Measurements from ENCODE around the gene RGR. TPM values are rescaled to one million over a fixed set of nuclear protein-coding genes. Genes with fewer than 3 reads are reported as not detected.

Gene RGR
- polyA plus RNA-seq, 2 of the 4 experiments (the other 2 are of a cell fraction) = not detected

GRCh38 chr10:84197643-84198042, 47.2 kb upstream of the RGR start:
- ChIA-PET POLR2A (no interaction called here), CTCF (interaction anchor here (0.8 kb wide), 1 partner anchor 18 kb away, joined by 3 read pairs; no protein-coding TSS in a partner anchor)
- 7% methylated on average over 2 of the region's 5 CpGs for WGBS (ENCODE audit: missing lambda C conversion rate)
- Histone ChIP-seq H3K4me3 (no peak overlapping the region), H3K4me2 (no peak overlapping the region), H3K9me3 (no peaks in the 10 kb centered on the region), H3K27ac (no peak overlapping the region), H3K4me1 (peaks cover 4% of the 10 kb centered on the region; the same call in 1 of the 3 replicates)
- FAIRE-seq = no peak
- DNase-seq (ENCODE audit: low read depth in 1 of 2, low spot score in 1 of 2) = no peak
- no peak for ATAC-seq
- no peak for TF ChIP-seq MAZ (IDR thresholded peaks at IDR 0.05; ENCODE audit: borderline replicate concordance, low read depth, low read length)
- TF ChIP-seq SMC3 (IDR thresholded peaks at IDR 0.05) = no peak

GRCh38 chr10:84198206-84198915, 46.5 kb upstream of the RGR start:
- TF ChIP-seq RARB (CRISPR knock-in tag; IDR thresholded peaks at IDR 0.05) = no peak
- no peak for TF ChIP-seq JUN (IDR thresholded peaks at IDR 0.05)
- TF ChIP-seq USF2 (IDR thresholded peaks at IDR 0.05) = no peak
- TF ChIP-seq PBX3 (IDR thresholded peaks at IDR 0.05) = no peak
- no peak for TF ChIP-seq RCOR1 (IDR thresholded peaks at IDR 0.05; ENCODE audit: low read depth, low read length)
- TF ChIP-seq ZFP36 (IDR thresholded peaks at IDR 0.05; ENCODE audit: borderline replicate concordance, partially characterized antibody) = no peak
- TF ChIP-seq POLR2A (IDR thresholded peaks at IDR 0.05; ENCODE audit: low read length) = no peak
- no peak for TF ChIP-seq TP53 (CRISPR knock-in tag; IDR thresholded peaks at IDR 0.05)
- no peak for TF ChIP-seq KDM5A (IDR thresholded peaks at IDR 0.05)
- TF ChIP-seq FOXS1 (CRISPR knock-in tag; IDR thresholded peaks at IDR 0.05) = no peak
- no peak for TF ChIP-seq CHD4 (IDR thresholded peaks at IDR 0.05; ENCODE audit: borderline replicate concordance)
- no peak for TF ChIP-seq EHMT2 (IDR thresholded peaks at IDR 0.05; ENCODE audit: low read depth)
- TF ChIP-seq E2F6 (IDR thresholded peaks at IDR 0.05; ENCODE audit: borderline replicate concordance, low read depth) = no peak
- TF ChIP-seq ATOH8 (CRISPR knock-in tag; IDR thresholded peaks at IDR 0.05; ENCODE audit: low read depth) = no peak
- no peak for TF ChIP-seq CEBPB (IDR thresholded peaks at IDR 0.05)
- Histone ChIP-seq H3K9me3 (no peaks in the 10 kb centered on the region), H3K4me1 (peaks cover 4% of the 10 kb centered on the region; the same call in 1 of the 3 replicates), H3K4me2 (no peak overlapping the region), H3K4me3 (no peak overlapping the region), H3K27ac (no peak overlapping the region)
- FAIRE-seq (no peak), DNase-seq (ENCODE audit: low read depth in 1 of 2, low spot score in 1 of 2) (no peak), ATAC-seq (no peak)
- ChIA-PET POLR2A (no interaction called here), CTCF (interaction anchor here (0.8 kb wide), 1 partner anchor 17 kb away, joined by 3 read pairs; no protein-coding TSS in a partner anchor)
- 51% methylated on average over 7 of the region's 7 CpGs for WGBS (ENCODE audit: missing lambda C conversion rate)

- FAIRE-seq (no peak), DNase-seq (ENCODE audit: low read depth in 1 of 2, low spot score in 1 of 2) (no peak), ATAC-seq (no peak)
- Histone ChIP-seq H3K27ac (no peak overlapping the region), H3K4me2 (no peak overlapping the region), H3K9me3 (no peaks in the 10 kb centered on the region), H3K4me3 (no peak overlapping the region), H3K4me1 (peaks cover 4% of the 10 kb centered on the region; the same call in 1 of the 3 replicates)
- ChIA-PET CTCF (no interaction called here), POLR2A (no interaction called here)
- TF ChIP-seq USF2 (IDR thresholded peaks at IDR 0.05) = no peak
- no peak for TF ChIP-seq CTCF (IDR thresholded peaks at IDR 0.05)
- no peak for TF ChIP-seq RNF2 (IDR thresholded peaks at IDR 0.05; ENCODE audit: borderline replicate concordance, low read depth)
- no peak for TF ChIP-seq NFE2L2 (conservative IDR thresholded peaks at IDR 0.05; ENCODE audit: low read length)
- TF ChIP-seq TP53 (CRISPR knock-in tag; IDR thresholded peaks at IDR 0.05) = no peak
- TF ChIP-seq FOSL2 (IDR thresholded peaks at IDR 0.05) = no peak
- no peak for TF ChIP-seq FOSL2 (CRISPR knock-in tag; IDR thresholded peaks at IDR 0.05)
- TF ChIP-seq RARB (CRISPR knock-in tag; IDR thresholded peaks at IDR 0.05) = no peak
- TF ChIP-seq PHF8 (IDR thresholded peaks at IDR 0.05; ENCODE audit: borderline replicate concordance, low read depth) = no peak
- TF ChIP-seq HEYL (CRISPR knock-in tag; IDR thresholded peaks at IDR 0.05) = no peak
- no peak for TF ChIP-seq HOXA7 (CRISPR knock-in tag; IDR thresholded peaks at IDR 0.05)
- no peak for TF ChIP-seq CHD2 (IDR thresholded peaks at IDR 0.05; ENCODE audit: low read length, partially characterized antibody)
- no peak for TF ChIP-seq JUNB (IDR thresholded peaks at IDR 0.05)
- TF ChIP-seq EP300 (IDR thresholded peaks at IDR 0.05) = no peak
- WGBS (ENCODE audit: missing lambda C conversion rate) = 44% methylated on average over 11 of the region's 11 CpGs
These were observed 44.2 kb upstream of the RGR start for GRCh38 chr10:84200537-84201243.

All from A549 (cell line).